ENCODE data around the gene TBC1D30.
A peak's percentile ranks its signal among the peaks of the same experiment; 100 is the strongest.
"Not testable (repeated sequence)": the region's sequence is repeated elsewhere in the genome, so short reads cannot be mapped to it uniquely, and the experiment has no call there.

TBC1D30 gene

DNA sequence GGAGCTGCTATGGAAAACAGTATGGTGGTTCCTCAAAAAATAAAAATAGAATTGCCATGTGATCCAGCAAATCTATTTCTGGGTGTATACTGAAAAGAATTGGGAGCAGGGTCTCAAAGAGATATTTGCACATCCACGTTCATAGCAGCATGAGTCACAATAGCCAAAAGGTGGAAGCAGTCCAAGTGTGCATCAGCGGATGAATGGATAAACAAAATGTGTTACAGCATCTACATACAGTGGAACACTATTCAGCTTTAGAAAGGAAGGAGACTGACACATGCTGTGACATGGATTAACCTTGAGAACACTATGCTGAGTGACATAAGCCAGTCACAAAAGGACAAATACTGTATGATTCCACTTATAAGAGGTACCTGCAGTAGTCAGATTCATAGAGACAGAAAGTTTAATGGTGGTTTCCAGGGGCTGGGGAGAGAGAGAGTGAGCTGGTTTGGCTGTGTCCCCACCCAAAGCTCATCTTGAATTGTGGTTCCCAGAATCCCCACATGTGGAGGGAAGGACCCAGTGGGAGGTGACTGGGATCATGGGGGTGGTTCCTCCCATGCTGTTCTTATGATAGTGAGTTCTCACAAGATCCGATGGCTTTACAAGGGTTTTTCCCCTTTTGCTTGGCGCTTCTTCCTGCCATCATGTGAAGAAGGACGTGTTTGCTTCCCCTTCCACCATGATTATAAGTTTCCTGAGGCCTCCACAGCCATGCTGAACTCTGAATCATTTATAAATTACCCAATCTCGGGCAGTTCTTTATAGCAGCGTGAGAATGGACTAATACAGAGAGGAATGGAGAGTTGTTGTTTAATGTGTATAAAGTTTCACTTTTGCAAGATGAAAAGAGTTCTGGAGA lies 17.6 kb upstream of the TBC1D30 start:
- no peak for DNase-seq

DNA sequence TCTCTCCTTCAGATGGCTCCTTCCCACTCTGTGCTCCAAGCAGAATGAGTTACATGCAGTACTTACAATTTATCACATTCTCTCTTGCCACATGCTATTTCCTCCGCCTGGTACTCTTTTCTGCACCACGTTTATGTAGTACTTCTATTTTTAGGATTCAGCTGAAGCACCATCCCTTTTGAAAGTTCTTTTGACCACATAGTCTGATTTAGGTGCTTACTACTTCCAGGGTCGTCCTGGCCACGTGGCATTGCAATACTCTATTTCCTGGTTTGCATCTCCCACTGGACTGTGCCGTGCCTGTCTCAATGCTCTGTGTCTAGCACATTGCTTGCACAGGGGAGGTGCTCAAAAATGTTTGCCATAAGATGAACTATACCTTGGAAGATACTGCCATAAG lies 16.3 kb upstream of the TBC1D30 start:
- no peak for DNase-seq

DNA sequence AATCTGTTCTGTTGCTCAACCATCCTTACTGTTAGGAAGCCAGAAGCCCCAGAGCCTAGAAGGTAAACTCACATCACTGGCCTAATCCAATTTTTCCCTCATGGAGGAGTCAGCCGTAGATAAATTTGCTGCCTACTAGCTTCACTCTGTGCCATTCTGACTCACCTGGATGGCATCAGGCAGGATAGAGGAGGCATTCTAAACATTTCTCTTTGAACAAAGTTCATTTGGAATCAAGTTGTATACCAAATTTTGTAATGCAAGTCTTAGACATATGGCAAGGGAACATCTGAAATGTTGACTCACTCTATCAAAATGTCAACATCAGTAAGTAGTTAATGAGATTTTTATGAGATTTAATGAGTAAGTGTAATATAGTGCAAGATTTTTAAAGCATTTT lies 13.6 kb upstream of the TBC1D30 start:
- DNase-seq: no peak

DNA sequence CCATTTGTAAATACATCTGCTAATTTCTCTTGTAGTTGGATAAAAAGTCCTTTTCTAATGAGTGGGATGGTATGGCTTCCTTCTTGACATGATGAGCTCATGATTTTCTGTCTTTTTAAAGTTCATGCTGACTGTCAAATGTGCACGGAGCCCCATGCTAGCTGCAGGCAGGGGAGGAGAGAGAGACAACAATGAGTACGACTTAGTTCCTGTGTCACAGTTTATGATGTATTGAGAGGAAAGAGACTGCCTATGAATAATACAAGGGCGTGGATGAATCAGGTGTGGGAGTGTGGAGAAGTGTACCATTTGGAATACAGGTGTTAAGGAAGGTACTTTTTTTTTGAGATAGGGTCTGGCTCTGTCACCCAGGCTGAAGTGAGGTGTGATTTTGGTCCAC lies 10.7 kb upstream of the TBC1D30 start:
- DNase-seq: no peak

DNA sequence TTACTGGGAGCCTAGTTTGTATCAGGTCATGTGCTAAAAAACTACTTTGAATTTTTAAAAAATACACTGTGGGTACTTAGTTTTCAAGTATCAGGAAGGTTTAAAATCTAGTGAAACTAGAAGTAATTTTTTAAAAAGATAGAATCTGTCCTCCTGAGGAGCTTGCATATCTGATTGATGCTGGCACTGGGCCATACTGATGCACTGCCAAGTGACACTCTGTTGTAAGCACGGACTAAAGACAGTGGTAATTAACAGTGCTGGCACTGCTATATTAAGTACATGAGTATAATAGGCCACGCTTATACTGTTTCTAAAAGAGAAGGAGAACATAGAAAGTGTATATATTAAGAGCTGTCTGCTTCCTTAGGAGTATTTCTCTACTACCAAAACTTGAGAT lies 10.0 kb upstream of the TBC1D30 start:
- DNase-seq: no peak

DNA sequence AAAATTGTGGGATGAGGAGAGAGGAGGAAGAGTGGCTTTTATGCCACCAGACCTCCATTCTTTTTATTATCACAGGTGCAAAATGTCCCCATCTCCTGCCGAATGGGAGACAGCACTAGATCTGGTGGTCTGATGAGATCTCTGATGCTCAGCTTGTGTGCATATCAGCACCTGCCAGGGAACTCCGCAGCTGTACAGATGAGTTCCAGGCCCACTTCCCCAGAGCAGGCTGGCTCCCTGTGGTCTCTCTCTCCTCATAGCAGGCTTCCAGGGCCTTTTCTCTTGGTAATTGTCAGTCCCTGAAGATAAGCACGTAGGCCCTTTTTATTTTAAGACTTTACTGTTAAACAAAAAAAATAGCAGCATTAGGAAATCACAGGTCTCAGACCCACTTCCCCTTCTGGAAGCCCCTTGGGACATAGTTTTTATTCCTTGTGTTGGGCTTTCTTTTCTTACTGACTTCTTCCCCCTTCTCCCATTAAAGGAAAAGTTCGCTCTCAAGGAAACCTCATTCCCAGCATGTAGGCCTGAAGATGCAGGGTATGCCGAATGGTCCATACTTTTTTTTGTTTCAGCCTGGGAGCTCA lies 4.5 kb upstream of the TBC1D30 start:
- no peak for DNase-seq

DNA sequence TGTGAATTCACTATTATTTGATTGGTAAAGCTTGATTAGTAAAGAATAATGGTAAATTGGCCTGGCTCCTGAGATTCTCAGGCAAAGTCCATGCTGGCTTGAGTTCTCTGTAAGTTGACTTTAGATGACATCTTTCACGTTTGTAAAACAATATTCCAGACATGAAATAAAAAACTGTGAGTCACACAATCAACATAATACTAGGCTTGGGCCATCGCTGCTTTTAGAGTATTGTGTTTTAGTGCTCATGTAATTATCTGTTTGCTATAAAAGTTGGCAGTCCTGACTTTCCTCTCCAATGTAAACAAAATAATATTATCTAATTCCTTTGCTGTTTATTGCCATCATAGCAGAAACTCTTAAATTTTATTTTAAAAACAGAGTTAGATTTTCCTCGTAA lies 3.9 kb upstream of the TBC1D30 start:
- no peak for DNase-seq

DNA sequence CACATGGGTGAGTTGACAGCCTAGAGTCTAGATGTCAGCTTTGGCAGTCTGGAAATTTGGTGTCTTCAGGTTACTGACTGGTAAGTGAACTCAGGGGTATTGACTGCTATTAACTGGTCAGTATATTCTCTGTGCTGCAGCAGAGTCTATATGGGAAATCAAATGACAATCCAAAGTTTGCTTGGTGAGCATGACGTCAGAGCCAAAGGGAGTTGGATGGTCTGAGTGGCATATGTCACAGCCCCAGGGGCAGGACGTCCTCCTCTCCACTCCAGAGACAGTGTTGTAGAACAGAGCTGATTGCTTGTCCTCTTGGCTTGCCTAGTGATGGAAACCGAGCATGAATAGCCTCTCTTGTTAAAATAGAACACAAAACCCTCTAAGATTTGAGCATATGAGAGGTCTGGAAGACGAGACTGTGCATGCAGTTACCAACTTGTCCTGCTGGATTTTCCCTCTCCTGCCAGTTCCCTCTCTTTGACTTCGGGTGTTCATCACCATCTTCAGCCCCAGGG lies 3.3 kb upstream of the TBC1D30 start:
- no peak for DNase-seq

DNA sequence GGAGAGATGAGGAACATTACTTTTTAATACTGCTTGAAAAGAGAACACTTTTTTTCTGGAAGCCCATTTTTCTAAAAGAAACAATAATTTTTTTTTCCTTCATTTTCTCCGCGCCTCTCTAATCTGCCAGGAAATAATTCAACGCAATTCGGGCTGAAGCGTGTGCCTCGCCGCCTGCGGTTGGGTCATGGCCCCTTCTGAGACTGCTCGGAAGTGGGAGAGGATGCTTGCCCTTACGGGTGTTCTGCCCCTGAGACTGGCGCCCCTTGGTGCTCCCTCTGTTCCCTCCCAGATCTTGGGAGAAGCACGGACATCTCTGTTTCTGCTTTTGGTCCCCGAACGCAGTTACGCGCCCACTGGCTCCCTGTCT lies 332 bp upstream of the TBC1D30 start:
- no peak for DNase-seq

DNA sequence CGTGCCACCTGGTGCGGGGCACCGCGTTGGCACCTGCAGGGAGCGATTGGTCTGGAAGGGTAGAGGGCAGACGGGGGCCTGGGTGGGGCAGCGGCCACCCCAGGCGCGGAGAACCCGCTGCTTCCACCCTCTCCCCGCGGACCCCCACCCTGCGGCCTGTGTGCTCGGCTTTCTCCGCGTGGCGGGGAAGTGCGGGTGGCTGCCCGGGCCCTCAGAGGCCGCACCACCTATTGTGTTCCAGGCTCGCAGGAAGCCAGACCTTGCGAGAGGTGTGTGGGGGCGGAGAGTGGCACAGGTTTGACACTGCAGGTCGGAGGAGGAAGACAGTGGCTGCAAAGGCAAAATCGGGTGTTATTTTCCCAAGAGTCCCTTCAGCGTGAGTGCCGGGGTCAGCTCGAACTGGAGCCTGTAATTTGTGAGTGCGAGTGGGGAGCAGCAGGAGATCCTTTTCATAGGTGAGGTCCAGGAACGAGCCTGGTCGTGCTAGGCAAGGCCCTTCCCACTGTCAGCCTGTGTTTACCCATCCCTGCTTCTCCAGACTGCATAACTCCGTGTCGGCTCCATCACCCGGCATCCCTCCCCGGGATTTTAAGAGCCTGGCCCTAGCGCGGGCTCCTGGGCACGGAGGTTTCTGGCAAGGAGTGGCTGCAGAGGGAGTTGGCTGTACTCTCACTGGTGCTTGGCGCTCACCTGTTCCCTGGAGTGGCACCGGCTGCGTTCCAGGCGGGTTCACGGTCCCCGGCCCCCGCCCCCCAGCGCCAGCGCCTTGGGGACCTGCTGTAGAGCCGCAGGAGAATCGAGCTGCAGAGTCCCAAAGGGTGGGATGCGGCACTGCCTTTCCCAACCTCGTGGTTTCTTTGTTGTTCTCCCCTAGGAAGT lies 935 bp downstream of the TBC1D30 start:
- DNase-seq: no peak

DNA sequence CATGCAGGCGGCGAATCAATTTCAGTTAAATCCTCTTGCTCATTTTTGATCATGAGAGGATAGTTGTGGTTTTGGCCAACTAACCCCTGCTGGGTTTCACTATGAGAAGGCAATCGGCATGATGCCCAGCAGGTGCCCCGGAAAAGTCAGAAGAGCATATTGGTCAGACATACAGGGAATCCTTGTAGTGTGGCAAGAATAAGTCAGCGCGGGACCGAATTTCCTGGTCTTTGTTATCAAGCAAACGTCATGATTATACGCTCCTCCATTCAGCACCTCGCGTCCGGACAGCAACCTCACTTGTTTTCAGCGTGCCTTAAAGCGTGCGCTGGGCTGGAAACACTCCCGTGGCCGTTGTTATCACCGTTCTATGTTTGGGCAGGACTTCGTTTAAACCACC lies 1.8 kb downstream of the TBC1D30 start:
- DNase-seq: peak; percentile 10

DNA sequence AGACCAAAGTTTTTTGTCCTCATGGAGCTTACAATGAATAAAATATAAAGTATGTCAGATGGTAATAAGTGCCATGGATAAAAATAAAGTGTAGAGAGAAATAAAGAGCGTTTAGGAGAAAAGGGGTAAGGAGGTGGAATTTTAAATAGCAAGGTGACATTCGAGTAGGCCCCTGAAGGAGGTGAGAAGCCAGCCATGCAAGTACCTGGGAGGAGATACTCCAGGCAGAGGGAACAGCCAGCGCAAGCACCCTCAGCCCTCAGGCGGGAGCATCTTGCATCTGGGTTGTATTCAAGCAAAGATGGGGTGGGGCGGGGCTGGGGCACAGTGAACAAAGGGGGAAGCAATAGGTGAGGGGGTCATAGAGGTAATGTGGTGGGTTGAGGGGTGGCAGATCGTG lies 4.3 kb downstream of the TBC1D30 start:
- no peak for DNase-seq

DNA sequence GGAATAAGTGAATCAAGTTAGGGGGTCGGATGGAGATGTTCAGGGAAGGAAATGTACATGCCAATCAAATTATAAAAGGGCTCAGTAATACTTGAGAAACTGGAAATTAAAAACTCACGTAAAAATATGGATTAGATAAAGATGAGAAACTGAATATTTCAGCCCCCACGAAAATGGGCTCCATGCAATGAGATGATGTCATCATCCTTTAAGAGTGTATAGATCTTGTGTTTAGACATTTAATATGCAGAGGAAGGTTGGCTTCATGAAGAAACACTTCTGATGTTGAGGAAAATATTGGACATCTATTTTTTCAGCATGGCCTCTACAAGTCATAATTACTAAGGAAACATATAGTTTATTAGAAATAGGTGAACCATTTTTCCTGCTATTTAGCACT lies 9.5 kb downstream of the TBC1D30 start:
- no peak for DNase-seq

DNA sequence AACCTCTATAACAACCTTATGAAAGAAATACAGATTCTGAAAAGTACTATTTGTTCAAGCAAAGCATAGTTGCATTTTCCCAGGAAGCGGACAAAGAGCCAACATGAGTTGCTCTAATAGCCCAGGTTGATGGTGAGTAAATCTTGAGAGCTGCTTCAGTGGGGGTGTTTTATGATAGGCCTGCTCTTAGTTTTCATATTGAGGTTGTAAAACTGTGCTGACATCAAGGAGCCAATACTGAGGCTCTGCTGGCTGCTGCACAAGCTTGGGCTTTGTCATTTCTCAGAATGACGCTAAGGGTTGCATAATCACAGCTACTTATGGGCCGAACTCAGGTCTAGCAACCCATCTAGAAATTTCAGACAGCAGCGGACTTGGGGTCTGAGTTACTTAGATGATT lies 11.5 kb downstream of the TBC1D30 start:
- no peak for DNase-seq

DNA sequence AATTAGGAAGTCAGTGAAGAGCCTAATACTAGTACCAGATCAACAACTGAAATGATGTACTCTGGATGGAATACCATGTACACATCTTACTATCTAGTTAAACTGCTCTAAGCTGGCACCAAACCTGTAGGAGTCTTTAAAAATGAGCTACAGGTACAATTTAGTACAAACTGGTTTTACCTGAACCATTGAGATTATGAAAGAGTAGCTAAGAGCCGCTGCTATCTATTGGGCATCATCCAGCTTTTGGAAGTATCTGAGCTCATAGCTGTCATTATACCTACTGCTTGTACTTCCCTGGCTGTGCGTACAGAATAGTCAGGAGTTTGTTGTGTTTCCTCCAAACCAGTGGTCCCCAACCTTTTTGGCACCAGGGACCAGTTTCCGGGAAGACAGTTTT lies 12.4 kb downstream of the TBC1D30 start:
- DNase-seq: no peak

DNA sequence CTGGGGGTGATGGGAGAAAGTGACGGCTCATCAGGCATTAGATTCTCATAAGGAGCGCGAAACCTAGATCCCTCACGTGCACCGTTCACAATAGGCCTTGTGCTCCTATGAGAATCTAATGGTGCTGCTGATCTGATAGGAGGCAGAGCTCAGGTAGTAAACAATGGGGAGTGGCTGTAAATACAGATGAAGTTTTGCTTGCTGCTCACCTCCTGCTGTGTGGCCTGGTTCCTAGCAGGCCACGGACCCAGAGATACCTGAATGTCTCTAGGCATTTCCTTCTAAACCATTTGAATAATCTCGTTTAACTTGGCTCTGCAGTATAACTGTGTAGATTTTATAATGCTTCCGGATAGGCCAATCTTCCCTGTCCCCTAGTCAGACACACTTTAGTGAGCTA lies 13.0 kb downstream of the TBC1D30 start:
- DNase-seq: no peak

DNA sequence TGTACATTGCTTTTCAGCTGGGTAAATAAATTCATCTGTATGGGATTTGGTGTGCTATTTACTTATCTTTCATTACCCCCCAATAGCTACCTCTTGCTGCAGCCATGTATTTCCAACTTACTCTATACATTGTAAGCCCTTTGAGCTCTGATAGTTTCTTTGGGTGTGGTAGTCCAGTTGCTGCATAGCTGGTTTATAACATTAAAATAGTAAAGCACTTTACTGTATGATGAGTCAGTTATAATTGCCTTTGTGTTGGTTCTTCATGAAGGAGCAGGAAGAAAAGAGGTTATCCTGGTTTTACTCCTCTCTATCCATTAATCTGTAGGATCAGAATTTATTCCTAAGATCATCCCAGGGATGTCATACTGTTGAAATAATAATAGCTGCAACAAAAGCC lies 15.7 kb downstream of the TBC1D30 start:
- no peak for DNase-seq

DNA sequence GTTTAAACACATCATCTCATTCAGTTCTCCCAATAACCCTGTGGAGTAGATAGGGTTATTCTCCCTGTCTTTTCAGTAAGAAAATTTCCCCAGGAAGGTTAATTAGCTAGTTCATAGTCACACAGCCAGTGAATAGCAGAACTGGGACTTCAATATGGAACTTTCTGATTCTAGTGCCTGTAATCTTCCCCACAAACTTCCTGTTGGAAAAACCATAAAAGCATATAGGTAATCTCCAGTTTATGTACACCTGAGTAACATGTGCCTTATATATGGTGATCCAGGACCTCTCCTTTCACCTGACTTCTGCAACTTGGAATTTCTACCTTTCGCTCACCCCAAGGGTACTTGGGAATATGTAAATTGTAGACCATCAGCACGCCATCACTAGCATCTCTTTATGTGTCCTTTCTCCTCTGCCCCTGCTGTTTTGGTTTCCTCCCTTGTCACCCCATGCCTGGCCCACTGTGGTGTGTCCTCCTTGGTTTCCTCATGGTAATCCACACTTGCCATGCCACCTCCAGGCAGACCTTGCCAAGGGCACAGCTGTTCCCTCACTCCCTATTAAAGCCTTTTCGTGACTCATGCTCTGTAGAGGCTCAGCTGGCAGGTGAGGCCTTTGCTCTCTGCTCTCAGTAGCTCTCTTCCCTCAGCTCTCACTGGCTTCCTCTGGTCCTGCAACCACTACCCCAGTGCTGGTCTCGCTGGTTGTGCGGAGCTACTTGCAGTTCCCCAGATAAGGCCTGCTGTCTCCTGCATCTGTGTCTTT lies 16.7 kb downstream of the TBC1D30 start:
- DNase-seq: no peak

DNA sequence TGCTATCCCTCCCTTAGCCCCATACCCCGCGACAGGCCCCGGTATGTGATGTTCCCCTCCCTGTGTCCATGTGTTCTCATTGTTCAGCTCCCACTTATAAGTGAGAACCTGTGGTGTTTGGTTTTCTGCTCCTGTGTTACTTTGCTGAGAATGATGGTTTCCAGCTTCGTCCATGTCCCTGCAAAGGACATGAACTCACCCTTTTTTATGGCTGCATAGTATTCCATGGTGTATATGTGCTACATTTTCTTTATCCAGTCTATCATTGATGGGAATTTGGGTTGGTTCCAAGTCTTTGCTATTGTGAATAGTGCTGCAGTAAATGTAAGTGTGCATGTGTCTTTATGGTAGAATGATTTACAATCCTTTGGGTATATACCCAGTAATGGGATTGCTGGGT lies 24.0 kb downstream of the TBC1D30 start:
- not testable (repeated sequence) for DNase-seq

DNA sequence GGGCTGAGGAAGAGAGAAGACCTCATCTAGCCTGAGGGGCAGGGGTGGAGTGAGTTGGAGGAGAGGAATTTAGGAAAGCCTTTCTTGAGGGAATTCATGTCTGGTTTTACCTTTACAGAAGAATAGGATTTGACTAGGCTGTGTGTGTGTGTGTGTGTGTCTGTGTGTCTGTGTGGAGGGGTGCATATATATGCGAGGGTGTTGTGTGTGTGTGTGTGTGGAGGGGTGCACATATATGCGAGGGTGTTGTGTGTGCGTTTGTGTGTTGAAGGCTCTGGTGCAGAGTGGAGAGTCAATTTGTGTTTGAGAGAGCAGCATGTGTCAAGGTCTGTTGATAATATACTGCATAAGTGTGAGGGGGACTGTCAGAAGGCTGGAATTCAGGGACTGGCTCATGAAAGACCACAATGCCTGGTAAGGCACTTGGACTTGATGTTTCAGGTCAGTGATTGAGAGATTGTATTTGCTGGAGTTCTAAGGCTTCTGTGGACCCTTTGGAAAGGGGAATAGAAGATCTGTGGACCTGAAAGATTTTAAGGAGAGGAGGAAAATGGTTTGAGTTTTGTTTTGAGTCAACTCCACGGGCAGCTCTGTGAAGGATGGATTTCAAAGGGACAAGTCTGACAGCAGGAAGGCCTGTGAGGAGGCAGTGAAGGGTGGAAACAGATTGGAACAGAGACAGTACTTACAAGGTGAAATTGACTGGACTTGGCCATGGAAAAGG lies 34.6 kb downstream of the TBC1D30 start:
- DNase-seq: no peak

DNA sequence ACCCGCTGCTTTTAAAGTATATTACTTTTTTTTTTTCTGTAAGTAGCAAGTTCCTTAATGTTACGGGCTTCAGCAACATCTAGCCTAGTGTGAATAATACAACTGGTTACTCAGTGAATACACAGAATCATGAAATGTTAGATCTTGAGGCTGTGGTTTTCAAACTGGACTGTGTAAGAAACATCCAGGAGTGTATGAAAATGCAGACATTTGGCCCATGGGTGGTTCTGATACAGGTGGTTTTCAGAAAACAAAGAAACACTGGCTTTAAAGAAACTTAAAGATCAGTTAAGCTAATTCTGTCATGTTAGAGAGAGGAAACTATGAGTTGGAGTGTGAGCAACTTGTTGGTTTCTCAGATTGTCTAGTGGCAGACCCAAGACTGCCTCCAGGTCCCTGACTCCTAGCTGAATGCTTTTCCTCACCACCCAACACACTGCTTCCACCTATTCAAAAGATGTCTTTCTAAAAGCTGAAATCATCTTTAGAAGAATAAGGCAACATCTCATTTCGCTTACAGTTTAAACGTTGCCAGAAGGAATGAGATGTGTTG lies 36.1 kb downstream of the TBC1D30 start:
- no peak for DNase-seq

DNA sequence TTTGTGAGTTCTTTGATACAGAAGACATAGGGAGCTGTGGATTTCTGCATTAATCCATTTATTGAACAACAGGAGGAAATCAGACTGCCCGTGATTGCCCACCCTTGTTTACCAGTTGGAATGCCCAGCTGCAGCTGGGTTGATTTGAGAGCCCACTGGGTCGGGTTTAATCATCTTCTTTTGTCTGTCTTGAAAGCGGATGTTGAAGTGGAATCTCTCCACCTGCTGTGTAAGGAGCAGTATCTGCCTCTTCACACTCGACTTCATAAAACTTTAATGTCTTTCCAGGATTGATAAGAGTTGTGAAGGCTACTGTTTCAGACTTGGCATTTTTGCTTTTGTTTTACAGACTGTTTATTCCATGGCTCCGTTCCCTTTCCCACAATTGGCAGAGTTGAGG lies 39.9 kb downstream of the TBC1D30 start:
- no peak for DNase-seq
